ENCODE measurements around the gene DDX41. TPM values are rescaled to one million over a fixed set of nuclear protein-coding genes. Genes with fewer than 3 reads are reported as not detected.

Gene DDX41
- total and polyA plus RNA-seq, 2 of the 13 experiments (the other 11 are each of a cell fraction or from before 2014, with no cell fraction given), result 62.8 to 105 TPM

GRCh38 chr5:177475563-177476427 is 41.0 kb downstream of the DDX41 start:
- no peak for DNase-seq (ENCODE audit: low spot score)
- Histone ChIP-seq H3K79me2 (ENCODE audit: insufficient read depth, low read length) (peaks cover 3% of the 10 kb centered on the region), H3K9ac (ENCODE audit: insufficient read depth, low read depth, low read length) (no peak overlapping the region), H3K36me3 (replicated peaks in 1 of 2; ENCODE audit: control insufficient read depth in 1 of 2, insufficient read depth in 2 of 2, low read length in 2 of 2) (no peaks in the 10 kb centered on the region), H4K20me1 (ENCODE audit: insufficient read depth, low read length) (no peaks in the 10 kb centered on the region), H3K4me1 (ENCODE audit: insufficient read depth, low read length) (peaks cover 73% of the 10 kb centered on the region), H3K4me3 (replicated peaks in 1 of 3; ENCODE audit: insufficient read depth in 1 of 3, low read depth in 2 of 3, low read length in 3 of 3) (no peak overlapping the region), H3K9me3 (ENCODE audit: low read length) (no peaks in the 10 kb centered on the region), H2AFZ (ENCODE audit: low read length) (no peak overlapping the region), H3K27ac (ENCODE audit: extremely low read length, insufficient read depth, low read length) (no peak overlapping the region), H3K27me3 (ENCODE audit: control insufficient read depth in 1 of 2, insufficient read depth in 2 of 2, low read length in 2 of 2) (no peaks in the 10 kb centered on the region), H3K4me2 (ENCODE audit: low read depth, low read length) (no peak overlapping the region)
- no peak for ATAC-seq
- no TSS peak for BruUV-seq (replicated peaks)
- in situ Hi-C loops (cut with HindIII; ENCODE audit: extremely low pct_ligation_motif_present, low pct_unique_long_range_greater_than_20kb) (no loop called here), intact Hi-C loops (cut with micrococcal nuclease; ENCODE audit: unreplicated experiment) (no loop called here)
- ChIA-PET POLR2A (interaction anchor here (0.7 to 4.9 kb wide), 5 partner anchors 21 to 98 kb away, joined by 3 to 42 read pairs (median 3); partner anchors contain the start of gene PDLIM7), CTCF (ENCODE audit: low intra/inter-chr PET ratio, low total read pairs) (no interaction called here)
- 49% methylated on average over 10 of the region's 11 CpGs for WGBS (ENCODE audit: low lambda C conversion rate)
- no peak for TF ChIP-seq SAFB2 (CRISPR knock-in tag; IDR thresholded peaks at IDR 0.05; ENCODE audit: borderline replicate concordance, low read depth)
- no peak for TF ChIP-seq MAFK (conservative IDR thresholded peaks at IDR 0.05 in 1 of 2, IDR thresholded peaks at IDR 0.05 in 1 of 2; ENCODE audit: low read length in 2 of 2)
- TF ChIP-seq MTA1 (CRISPR knock-in tag; IDR thresholded peaks at IDR 0.05; ENCODE audit: borderline replicate concordance), result no peak
- TF ChIP-seq, protein P1, sequence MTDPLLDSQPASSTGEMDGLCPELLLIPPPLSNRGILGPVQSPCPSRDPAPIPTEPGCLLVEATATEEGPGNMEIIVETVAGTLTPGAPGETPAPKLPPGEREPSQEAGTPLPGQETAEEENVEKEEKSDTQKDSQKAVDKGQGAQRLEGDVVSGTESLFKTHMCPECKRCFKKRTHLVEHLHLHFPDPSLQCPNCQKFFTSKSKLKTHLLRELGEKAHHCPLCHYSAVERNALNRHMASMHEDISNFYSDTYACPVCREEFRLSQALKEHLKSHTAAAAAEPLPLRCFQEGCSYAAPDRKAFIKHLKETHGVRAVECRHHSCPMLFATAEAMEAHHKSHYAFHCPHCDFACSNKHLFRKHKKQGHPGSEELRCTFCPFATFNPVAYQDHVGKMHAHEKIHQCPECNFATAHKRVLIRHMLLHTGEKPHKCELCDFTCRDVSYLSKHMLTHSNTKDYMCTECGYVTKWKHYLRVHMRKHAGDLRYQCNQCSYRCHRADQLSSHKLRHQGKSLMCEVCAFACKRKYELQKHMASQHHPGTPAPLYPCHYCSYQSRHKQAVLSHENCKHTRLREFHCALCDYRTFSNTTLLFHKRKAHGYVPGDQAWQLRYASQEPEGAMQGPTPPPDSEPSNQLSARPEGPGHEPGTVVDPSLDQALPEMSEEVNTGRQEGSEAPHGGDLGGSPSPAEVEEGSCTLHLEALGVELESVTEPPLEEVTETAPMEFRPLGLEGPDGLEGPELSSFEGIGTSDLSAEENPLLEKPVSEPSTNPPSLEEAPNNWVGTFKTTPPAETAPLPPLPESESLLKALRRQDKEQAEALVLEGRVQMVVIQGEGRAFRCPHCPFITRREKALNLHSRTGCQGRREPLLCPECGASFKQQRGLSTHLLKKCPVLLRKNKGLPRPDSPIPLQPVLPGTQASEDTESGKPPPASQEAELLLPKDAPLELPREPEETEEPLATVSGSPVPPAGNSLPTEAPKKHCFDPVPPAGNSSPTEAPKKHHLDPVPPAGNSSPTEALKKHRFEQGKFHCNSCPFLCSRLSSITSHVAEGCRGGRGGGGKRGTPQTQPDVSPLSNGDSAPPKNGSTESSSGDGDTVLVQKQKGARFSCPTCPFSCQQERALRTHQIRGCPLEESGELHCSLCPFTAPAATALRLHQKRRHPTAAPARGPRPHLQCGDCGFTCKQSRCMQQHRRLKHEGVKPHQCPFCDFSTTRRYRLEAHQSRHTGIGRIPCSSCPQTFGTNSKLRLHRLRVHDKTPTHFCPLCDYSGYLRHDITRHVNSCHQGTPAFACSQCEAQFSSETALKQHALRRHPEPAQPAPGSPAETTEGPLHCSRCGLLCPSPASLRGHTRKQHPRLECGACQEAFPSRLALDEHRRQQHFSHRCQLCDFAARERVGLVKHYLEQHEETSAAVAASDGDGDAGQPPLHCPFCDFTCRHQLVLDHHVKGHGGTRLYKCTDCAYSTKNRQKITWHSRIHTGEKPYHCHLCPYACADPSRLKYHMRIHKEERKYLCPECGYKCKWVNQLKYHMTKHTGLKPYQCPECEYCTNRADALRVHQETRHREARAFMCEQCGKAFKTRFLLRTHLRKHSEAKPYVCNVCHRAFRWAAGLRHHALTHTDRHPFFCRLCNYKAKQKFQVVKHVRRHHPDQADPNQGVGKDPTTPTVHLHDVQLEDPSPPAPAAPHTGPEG (CRISPR knock-in tag; IDR thresholded peaks at IDR 0.05), result no peak
- 0 out of 2 replicates have a peak, but pooled peaks have one; percentile 23 for TF ChIP-seq TAF1 (CRISPR knock-in tag; IDR thresholded peaks at IDR 0.05)
- no peak for TF ChIP-seq SOX5 (CRISPR knock-in tag; IDR thresholded peaks at IDR 0.05; ENCODE audit: borderline replicate concordance)
- no peak for TF ChIP-seq HNF1B (CRISPR knock-in tag; IDR thresholded peaks at IDR 0.05)
- TF ChIP-seq ZNF652 (CRISPR knock-in tag; IDR thresholded peaks at IDR 0.05; ENCODE audit: borderline replicate concordance, low read depth), result peak; percentile 82
- TF ChIP-seq MXD4 (CRISPR knock-in tag; IDR thresholded peaks at IDR 0.05), result no peak
- no peak for TF ChIP-seq SPEN (CRISPR knock-in tag; IDR thresholded peaks at IDR 0.05; ENCODE audit: low read depth)
- no peak for TF ChIP-seq RORA (CRISPR knock-in tag; IDR thresholded peaks at IDR 0.05)
- TF ChIP-seq, protein P2, sequence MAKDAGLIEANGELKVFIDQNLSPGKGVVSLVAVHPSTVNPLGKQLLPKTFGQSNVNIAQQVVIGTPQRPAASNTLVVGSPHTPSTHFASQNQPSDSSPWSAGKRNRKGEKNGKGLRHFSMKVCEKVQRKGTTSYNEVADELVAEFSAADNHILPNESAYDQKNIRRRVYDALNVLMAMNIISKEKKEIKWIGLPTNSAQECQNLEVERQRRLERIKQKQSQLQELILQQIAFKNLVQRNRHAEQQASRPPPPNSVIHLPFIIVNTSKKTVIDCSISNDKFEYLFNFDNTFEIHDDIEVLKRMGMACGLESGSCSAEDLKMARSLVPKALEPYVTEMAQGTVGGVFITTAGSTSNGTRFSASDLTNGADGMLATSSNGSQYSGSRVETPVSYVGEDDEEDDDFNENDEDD (CRISPR knock-in tag; IDR thresholded peaks at IDR 0.05; ENCODE audit: borderline replicate concordance), result no peak
- TF ChIP-seq RBFOX2 (IDR thresholded peaks at IDR 0.05; ENCODE audit: low read depth, low read length), result no peak
- no peak for TF ChIP-seq ETV6 (CRISPR knock-in tag; conservative IDR thresholded peaks at IDR 0.05)
- TF ChIP-seq KDM2A (CRISPR knock-in tag; IDR thresholded peaks at IDR 0.05; ENCODE audit: borderline replicate concordance, low read depth), result 0 out of 2 replicates have a peak, but pooled peaks have one; percentile 10
- peak; percentile 95 for TF ChIP-seq ZNF768 (CRISPR knock-in tag; IDR thresholded peaks at IDR 0.05)
- no peak for FAIRE-seq

Measured in HepG2 (cell line).